Stimulated activated naive B cell treated with anti-CD40 and anti-IgM and Interleukin-4, amounts not matched to agents 10 μg/mL and 1 μg/mL and 100 μg/mL, for 72 hours (primary cell): Measurements from ENCODE around the gene SQSTM1.
A peak's percentile ranks its signal among the peaks of the same experiment; 100 is the strongest.

ENCODE experiments used
- ATAC-seq, 2 donors: fragments of 150-1000 bp; cut with Tn5 transposase; replicated peaks; 2 replicates each; pipeline ENCODE4 v1.10.0; 2021; ENCODE audit warnings: moderate library complexity in 1 of 2
- DNase-seq: peaks from one replicate; pipeline ENCODE4 v3.0.0; 2021
- H3K27ac Mint-ChIP-seq: one replicate; pipeline ENCODE4 v1.8.0; 2022; ENCODE audit warnings: mild to moderate bottlenecking, mixed read lengths
- H3K27me3 Mint-ChIP-seq, 2 donors: one replicate each; pipeline ENCODE4 v1.8.0; 2022; ENCODE audit warnings: mixed read lengths in 2 of 2
- H3K36me3 Mint-ChIP-seq, 2 donors: one replicate each; pipeline ENCODE4 v1.8.0; 2022; ENCODE audit warnings: mixed read lengths in 2 of 2, mild to moderate bottlenecking in 1 of 2
- H3K4me1 Mint-ChIP-seq, 2 donors: one replicate each; pipeline ENCODE4 v1.8.0; 2022; ENCODE audit warnings: mixed read lengths in 2 of 2, mild to moderate bottlenecking in 1 of 2
- H3K4me3 Mint-ChIP-seq, 2 donors: one replicate each; pipeline ENCODE4 v1.8.0; 2022; ENCODE audit warnings: mild to moderate bottlenecking in 2 of 2, mixed read lengths in 2 of 2, moderate library complexity in 1 of 2
- H3K9me3 Mint-ChIP-seq, 2 donors: one replicate each; pipeline ENCODE4 v1.8.0; 2022; ENCODE audit warnings: mixed read lengths in 2 of 2, mild to moderate bottlenecking in 1 of 2

Gene SQSTM1

DNA sequence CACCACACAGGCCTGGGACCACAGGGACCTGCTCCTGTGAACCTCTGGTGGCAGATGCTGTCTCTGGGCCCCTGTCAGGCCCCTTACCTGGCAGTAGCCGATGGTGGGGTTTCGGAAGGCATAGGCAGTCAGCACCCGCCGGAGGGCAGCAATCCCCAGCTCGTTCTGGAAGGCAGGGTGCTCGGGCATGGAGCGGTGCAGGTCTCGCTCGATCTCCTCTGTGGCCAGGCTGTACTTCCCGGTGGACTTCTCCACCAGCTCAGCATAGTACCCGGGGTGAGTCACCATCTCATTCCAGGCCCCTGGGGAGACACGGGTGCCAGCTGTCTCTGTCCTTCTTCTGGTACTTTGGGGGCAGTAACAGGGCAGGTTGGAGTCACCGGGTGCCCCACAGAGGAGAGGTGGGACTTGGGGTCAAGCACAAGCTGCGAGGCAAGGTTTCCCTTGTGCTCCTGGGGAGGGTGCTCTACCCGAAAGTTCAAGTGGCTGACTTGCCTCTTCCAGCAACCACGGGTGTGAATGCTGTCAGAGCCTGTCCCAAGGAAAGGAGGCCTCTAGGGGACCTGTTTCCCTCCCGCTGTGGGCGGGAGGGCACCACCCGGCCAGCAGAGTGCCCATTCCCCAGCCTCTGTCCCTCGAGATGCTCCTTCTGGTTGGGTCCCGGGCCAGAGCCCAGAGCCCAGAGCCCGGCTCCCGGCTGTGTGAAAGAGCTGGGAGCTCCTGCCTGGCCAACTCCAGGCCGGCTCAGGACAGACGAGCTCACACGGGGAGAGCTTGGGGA lies 57.7 kb downstream of the SQSTM1 start:
- Mint-ChIP-seq H3K4me1 (no peaks in the 10 kb centered on the region), H3K9me3 (peaks cover 4 to 6% of the 10 kb centered on the region in 2 donors), H3K4me3 (no peak overlapping the region), H3K36me3 (peaks cover 49 to 63% of the 10 kb centered on the region in 2 donors), H3K27ac (no peak overlapping the region), H3K27me3 (no peaks in the 10 kb centered on the region)
- ATAC-seq (no peak), DNase-seq (no peak)

DNA sequence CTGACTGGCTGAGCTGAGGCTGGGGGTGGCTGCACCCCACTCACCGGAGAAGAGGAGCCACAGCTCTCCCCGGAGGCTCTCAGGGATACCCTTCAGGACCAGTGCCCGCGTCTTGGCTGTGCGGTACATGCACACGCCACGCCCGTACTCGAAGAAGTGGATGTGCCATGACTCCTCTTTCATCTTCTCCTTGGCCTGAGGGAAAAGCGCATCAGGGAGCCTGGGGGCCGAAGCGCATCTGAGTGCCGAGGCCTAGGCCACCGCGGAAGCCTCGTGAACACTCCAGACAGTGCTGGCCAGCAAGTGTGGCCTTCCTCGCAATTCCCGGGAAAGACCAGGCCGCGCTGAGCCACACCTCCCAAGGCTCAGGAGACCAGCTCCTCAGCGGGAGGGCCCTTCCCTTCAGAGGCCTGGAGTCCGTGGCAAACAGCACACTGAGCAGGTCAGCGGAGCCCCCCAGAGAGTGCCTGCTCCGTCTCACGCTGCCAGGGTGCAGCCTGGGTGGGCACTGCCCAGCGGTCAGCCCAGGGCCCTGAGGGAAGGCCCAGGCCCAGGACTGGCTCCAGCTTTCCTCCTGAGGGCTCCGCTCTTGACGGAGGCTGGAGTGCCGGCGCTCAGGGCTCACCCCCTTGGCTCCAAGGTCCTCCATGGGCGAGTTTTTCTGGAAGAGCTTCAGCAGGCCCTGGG lies 58.4 kb downstream of the SQSTM1 start:
- no peak overlapping the region for H3K27ac Mint-ChIP-seq
- peaks cover 9 to 14% of the 10 kb centered on the region in 2 donors for H3K9me3 Mint-ChIP-seq
- H3K36me3 Mint-ChIP-seq = peaks cover 53 to 67% of the 10 kb centered on the region in 2 donors
- ATAC-seq (no peak), DNase-seq (no peak)
- H3K4me1 Mint-ChIP-seq = no peaks in the 10 kb centered on the region
- H3K27me3 Mint-ChIP-seq = no peaks in the 10 kb centered on the region
- no peak overlapping the region for H3K4me3 Mint-ChIP-seq

DNA sequence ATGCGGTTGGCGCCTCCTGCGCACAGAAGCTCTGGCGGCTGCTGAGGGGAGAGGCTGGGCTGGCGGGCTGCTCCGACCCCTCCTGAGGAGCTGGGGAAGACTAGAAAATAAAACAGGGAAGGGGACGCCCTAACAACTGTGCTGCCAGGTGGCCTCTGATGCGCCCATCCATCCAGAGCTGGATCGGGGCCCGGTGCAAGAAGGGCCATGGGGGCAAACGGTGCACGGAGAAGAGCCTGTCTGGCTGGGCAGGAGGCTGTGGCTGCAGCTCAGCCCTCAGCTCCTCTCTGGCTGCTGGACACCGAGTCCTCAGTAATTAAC lies 58.9 kb downstream of the SQSTM1 start:
- Mint-ChIP-seq H3K27me3 (no peaks in the 10 kb centered on the region), H3K27ac (no peak overlapping the region), H3K9me3 (peaks cover 10 to 16% of the 10 kb centered on the region in 2 donors), H3K4me3 (no peak overlapping the region), H3K36me3 (peaks cover 55 to 70% of the 10 kb centered on the region in 2 donors), H3K4me1 (no peaks in the 10 kb centered on the region)
- ATAC-seq = no peak
- DNase-seq = no peak

GRCh38 chr5:179880066-179880650 lies 59.5 kb downstream of the SQSTM1 start:
- no peak overlapping the region for H3K27ac Mint-ChIP-seq
- H3K27me3 Mint-ChIP-seq = no peaks in the 10 kb centered on the region
- no peaks in the 10 kb centered on the region for H3K4me1 Mint-ChIP-seq
- ATAC-seq (no peak), DNase-seq (no peak)
- peaks cover 10 to 16% of the 10 kb centered on the region in 2 donors for H3K9me3 Mint-ChIP-seq
- no peak overlapping the region for H3K4me3 Mint-ChIP-seq
- H3K36me3 Mint-ChIP-seq = peaks cover 55 to 70% of the 10 kb centered on the region in 2 donors

DNA sequence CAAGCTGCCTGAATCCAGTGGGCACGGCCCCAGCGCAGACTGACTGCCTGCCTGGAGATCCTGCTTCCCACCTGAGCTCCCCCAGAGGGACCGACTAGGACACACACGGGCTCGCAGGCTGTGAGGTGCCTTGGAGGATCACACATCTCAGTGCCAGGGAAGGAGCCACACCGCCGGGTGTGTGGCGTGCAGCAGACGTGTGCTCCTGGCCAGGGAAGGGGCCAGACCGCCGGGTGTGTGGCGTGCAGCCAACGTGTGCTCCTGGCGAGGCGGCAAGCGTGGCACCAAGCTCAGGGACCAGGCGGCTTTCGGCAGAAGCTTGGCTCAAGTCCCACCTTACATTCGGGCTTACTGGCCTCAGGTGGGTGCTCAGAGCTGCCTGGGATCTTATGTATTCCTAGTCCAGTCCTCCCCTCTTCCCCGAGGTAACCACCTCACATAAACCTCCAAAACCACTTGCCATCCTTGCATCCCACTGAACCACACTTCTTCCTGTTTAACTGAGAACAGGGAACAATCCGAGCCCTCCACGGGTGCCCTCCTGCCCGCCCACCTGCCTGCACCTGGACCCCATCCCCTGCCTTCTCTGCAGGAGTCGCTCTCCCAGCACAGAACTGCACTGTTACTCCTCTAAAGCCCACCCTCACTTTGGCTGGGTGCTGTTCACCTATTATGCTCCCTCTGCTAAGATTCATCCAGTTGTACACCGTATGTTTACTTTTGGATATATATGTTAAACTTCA lies 60.3 kb downstream of the SQSTM1 start:
- H3K9me3 Mint-ChIP-seq = peaks cover 12 to 16% of the 10 kb centered on the region in 2 donors
- peak overlapping the region; percentile 43 for H3K27ac Mint-ChIP-seq
- DNase-seq = no peak
- peaks cover 61 to 75% of the 10 kb centered on the region in 2 donors for H3K36me3 Mint-ChIP-seq
- ATAC-seq = no peak
- H3K4me1 Mint-ChIP-seq = no peaks in the 10 kb centered on the region
- no peak overlapping the region for H3K4me3 Mint-ChIP-seq
- no peaks in the 10 kb centered on the region for H3K27me3 Mint-ChIP-seq

DNA sequence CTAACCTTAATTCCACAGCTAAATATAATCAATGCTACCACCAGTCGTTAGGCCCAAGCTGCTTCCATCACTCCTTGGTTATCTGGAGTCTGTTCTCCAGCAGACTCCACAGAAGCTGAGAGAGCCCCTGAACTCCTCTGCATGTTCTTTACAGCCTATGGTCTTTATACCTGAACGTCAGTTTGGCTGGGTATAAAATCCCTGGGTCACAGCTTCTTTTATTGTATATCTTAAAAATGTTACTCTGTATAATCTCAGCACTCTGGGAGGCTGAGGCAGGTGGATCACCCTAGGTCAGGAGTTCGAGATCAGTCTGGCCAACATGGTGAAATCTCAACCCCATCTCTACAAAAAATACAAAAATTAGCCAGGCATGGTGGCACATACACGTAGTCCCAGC lies 61.6 kb downstream of the SQSTM1 start:
- no peaks in the 10 kb centered on the region for H3K27me3 Mint-ChIP-seq
- H3K4me3 Mint-ChIP-seq = no peak overlapping the region
- peaks cover 12 to 16% of the 10 kb centered on the region in 2 donors for H3K9me3 Mint-ChIP-seq
- H3K36me3 Mint-ChIP-seq = peaks cover 70 to 77% of the 10 kb centered on the region in 2 donors
- DNase-seq (no peak), ATAC-seq (no peak)
- no peak overlapping the region for H3K27ac Mint-ChIP-seq
- H3K4me1 Mint-ChIP-seq = no peaks in the 10 kb centered on the region

DNA sequence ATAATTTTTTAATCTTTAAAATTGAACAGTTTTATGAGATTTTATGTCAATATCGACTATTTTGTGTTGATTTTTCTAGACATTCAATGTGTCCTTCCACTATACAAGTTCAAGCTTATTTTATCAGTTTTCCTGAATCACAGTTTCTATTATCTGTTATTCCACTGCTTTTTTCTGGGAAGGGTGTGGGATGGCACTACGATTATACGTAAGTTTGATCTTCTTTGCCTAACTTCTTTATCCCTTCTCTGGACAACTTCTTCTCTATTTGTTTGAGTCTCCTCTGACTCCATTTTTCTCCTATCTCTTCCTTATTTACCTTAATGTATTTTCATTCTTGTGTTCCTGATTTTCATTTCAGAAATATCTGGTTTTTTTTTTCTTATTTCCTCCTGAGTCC lies 62.5 kb downstream of the SQSTM1 start:
- no peaks in the 10 kb centered on the region for H3K4me1 Mint-ChIP-seq
- no peak overlapping the region for H3K4me3 Mint-ChIP-seq
- peaks cover 12 to 16% of the 10 kb centered on the region in 2 donors for H3K9me3 Mint-ChIP-seq
- no peak for ATAC-seq
- no peak overlapping the region for H3K27ac Mint-ChIP-seq
- H3K36me3 Mint-ChIP-seq = peaks cover 72 to 79% of the 10 kb centered on the region in 2 donors
- DNase-seq = no peak
- no peaks in the 10 kb centered on the region for H3K27me3 Mint-ChIP-seq

- H3K4me3 Mint-ChIP-seq = no peak overlapping the region
- H3K36me3 Mint-ChIP-seq = peaks cover 81 to 89% of the 10 kb centered on the region in 2 donors
- no peaks in the 10 kb centered on the region for H3K27me3 Mint-ChIP-seq
- no peak for ATAC-seq
- H3K4me1 Mint-ChIP-seq = peaks cover 0 to 5% of the 10 kb centered on the region in 2 donors
- no peak overlapping the region for H3K27ac Mint-ChIP-seq
- H3K9me3 Mint-ChIP-seq = peaks cover 12 to 16% of the 10 kb centered on the region in 2 donors
- no peak for DNase-seq
These were observed 64.9 kb downstream of the SQSTM1 start for GRCh38 chr5:179885491-179886090.

- H3K27me3 Mint-ChIP-seq = no peaks in the 10 kb centered on the region
- H3K36me3 Mint-ChIP-seq = peaks cover 80 to 87% of the 10 kb centered on the region in 2 donors
- H3K27ac Mint-ChIP-seq = no peak overlapping the region
- H3K4me3 Mint-ChIP-seq = no peak overlapping the region
- peaks cover 12 to 16% of the 10 kb centered on the region in 2 donors for H3K9me3 Mint-ChIP-seq
- ATAC-seq = no peak
- no peak for DNase-seq
- peaks cover 0 to 5% of the 10 kb centered on the region in 2 donors for H3K4me1 Mint-ChIP-seq
These were observed 65.6 kb downstream of the SQSTM1 start for GRCh38 chr5:179886190-179886911.

- Mint-ChIP-seq H3K27ac (no peak overlapping the region), H3K4me1 (peaks cover 0 to 5% of the 10 kb centered on the region in 2 donors), H3K4me3 (no peak overlapping the region), H3K9me3 (peaks cover 12 to 16% of the 10 kb centered on the region in 2 donors), H3K27me3 (no peaks in the 10 kb centered on the region), H3K36me3 (peaks cover 79 to 88% of the 10 kb centered on the region in 2 donors)
- DNase-seq (no peak), ATAC-seq (no peak)
These were observed 66.4 kb downstream of the SQSTM1 start for GRCh38 chr5:179887095-179887494.
